ENCODE measurements around the gene SNN. TPM values are rescaled to one million over a fixed set of nuclear protein-coding genes. Genes with fewer than 3 reads are reported as not detected.

Gene SNN
- total RNA-seq, 1 donor, result 13.8 TPM

GRCh38 chr16:11675561-11676511 lies 7.6 kb downstream of the SNN start:
- Histone ChIP-seq H3K36me3 (ENCODE audit: insufficient read depth, low read length) (peaks cover 21% of the 10 kb centered on the region), H3K4me1 (ENCODE audit: insufficient read depth, low read length) (peaks cover 20% of the 10 kb centered on the region), H3K27ac (ENCODE audit: low read depth, low read length) (no peak overlapping the region), H4K20me1 (ENCODE audit: insufficient read depth, low read length) (peaks cover 75% of the 10 kb centered on the region), H3K9me3 (ENCODE audit: low read depth, low read length) (no peaks in the 10 kb centered on the region), H2AFZ (ENCODE audit: low read length) (no peak overlapping the region), H3K79me2 (ENCODE audit: insufficient read depth, low read length) (peaks cover 21% of the 10 kb centered on the region), H3K4me3 (ENCODE audit: insufficient read depth, low read length) (no peak overlapping the region), H3K27me3 (ENCODE audit: insufficient read depth, low read length) (no peaks in the 10 kb centered on the region), H3K4me2 (ENCODE audit: insufficient read depth, low read length) (no peak overlapping the region)
- no peak for DNase-seq (ENCODE audit: insufficient read length, low spot score, missing footprints)
- TF ChIP-seq, protein P1, sequence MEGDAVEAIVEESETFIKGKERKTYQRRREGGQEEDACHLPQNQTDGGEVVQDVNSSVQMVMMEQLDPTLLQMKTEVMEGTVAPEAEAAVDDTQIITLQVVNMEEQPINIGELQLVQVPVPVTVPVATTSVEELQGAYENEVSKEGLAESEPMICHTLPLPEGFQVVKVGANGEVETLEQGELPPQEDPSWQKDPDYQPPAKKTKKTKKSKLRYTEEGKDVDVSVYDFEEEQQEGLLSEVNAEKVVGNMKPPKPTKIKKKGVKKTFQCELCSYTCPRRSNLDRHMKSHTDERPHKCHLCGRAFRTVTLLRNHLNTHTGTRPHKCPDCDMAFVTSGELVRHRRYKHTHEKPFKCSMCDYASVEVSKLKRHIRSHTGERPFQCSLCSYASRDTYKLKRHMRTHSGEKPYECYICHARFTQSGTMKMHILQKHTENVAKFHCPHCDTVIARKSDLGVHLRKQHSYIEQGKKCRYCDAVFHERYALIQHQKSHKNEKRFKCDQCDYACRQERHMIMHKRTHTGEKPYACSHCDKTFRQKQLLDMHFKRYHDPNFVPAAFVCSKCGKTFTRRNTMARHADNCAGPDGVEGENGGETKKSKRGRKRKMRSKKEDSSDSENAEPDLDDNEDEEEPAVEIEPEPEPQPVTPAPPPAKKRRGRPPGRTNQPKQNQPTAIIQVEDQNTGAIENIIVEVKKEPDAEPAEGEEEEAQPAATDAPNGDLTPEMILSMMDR (IDR thresholded peaks at IDR 0.05; ENCODE audit: extremely low read depth, low read depth, low read length), result no peak

DNA sequence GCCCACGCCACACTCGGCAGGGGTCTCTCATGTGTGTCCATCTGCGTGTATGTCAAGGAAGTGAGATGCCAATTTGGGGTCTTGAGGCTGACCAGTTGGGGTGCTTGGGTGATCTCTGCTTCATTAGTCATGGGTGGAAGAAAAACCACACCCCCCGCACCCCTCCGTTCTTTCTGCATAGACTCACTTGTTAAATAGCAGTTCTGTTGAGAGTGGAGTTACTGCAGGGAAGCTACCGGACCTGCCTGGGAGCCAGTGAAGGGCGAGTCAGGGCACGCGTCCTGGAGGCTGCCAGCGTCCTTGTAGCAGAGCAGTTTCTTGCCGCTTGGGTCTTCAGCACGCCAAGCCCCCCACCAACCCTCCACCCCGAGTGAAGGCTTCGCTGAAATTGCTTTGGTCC lies 8.5 kb downstream of the SNN start:
- H3K9me3 ChIP-seq (ENCODE audit: low read depth, low read length), result no peaks in the 10 kb centered on the region
- no peak overlapping the region for H3K4me3 ChIP-seq (ENCODE audit: insufficient read depth, low read length)
- peaks cover 24% of the 10 kb centered on the region for H3K79me2 ChIP-seq (ENCODE audit: insufficient read depth, low read length)
- H3K36me3 ChIP-seq (ENCODE audit: insufficient read depth, low read length), result peaks cover 28% of the 10 kb centered on the region
- DNase-seq (ENCODE audit: insufficient read length, low spot score, missing footprints), result no peak
- TF ChIP-seq, protein P1 (IDR thresholded peaks at IDR 0.05; ENCODE audit: extremely low read depth, low read depth, low read length), result no peak
- H3K27me3 ChIP-seq (ENCODE audit: insufficient read depth, low read length), result no peaks in the 10 kb centered on the region
- H3K27ac ChIP-seq (ENCODE audit: low read depth, low read length), result no peak overlapping the region
- peaks cover 20% of the 10 kb centered on the region for H3K4me1 ChIP-seq (ENCODE audit: insufficient read depth, low read length)
- no peak overlapping the region for H2AFZ ChIP-seq (ENCODE audit: low read length)
- peaks cover 75% of the 10 kb centered on the region for H4K20me1 ChIP-seq (ENCODE audit: insufficient read depth, low read length)
- H3K4me2 ChIP-seq (ENCODE audit: insufficient read depth, low read length), result no peak overlapping the region

DNA sequence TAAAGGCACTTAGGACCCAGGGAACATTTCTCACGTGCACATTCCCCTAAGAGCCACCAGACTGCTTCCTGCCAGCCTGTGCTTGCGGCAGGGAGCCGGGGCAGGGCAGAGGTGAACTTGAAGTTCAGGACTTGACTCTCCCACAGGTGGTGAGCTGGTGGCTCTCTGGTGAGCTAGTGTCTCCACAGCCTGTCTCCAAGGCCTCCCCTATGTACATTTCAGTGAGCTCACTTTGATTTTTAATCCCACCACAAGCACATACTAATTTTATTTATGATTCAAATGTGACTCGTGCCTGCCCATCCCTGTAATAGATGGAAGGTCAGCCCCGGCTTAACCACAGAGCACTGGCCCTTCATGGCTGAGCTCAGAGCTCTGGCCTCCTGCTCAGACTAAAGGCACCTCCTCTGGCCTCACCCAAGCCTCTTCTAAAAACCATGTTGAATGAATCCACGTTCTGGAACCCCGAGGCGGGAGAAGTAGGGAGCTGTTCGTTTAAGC lies 9.2 kb downstream of the SNN start:
- Histone ChIP-seq H3K27ac (ENCODE audit: low read depth, low read length) (peak overlapping the region; percentile 56), H3K4me2 (ENCODE audit: insufficient read depth, low read length) (no peak overlapping the region), H3K9me3 (ENCODE audit: low read depth, low read length) (no peaks in the 10 kb centered on the region), H4K20me1 (ENCODE audit: insufficient read depth, low read length) (peaks cover 75% of the 10 kb centered on the region), H3K4me1 (ENCODE audit: insufficient read depth, low read length) (peaks cover 25% of the 10 kb centered on the region), H2AFZ (ENCODE audit: low read length) (no peak overlapping the region), H3K4me3 (ENCODE audit: insufficient read depth, low read length) (no peak overlapping the region), H3K27me3 (ENCODE audit: insufficient read depth, low read length) (no peaks in the 10 kb centered on the region), H3K79me2 (ENCODE audit: insufficient read depth, low read length) (peaks cover 25% of the 10 kb centered on the region), H3K36me3 (ENCODE audit: insufficient read depth, low read length) (peaks cover 31% of the 10 kb centered on the region)
- TF ChIP-seq, protein P1 (IDR thresholded peaks at IDR 0.05; ENCODE audit: extremely low read depth, low read depth, low read length), result no peak
- DNase-seq (ENCODE audit: insufficient read length, low spot score, missing footprints), result peak; percentile 81

Measured in osteoblast (primary cell).